ENCODE data around the gene XPNPEP2.

- TF ChIP-seq CTCF (IDR thresholded peaks at IDR 0.05) = no peak
- no peak for TF ChIP-seq POLR2A (IDR thresholded peaks at IDR 0.05)
- TF ChIP-seq POLR2AphosphoS5 (IDR thresholded peaks at IDR 0.05) = no peak
These were observed 54.0 kb downstream of the XPNPEP2 start for GRCh38 chrX:129792586-129793291.

Data from breast epithelium (tissue), 3 donors.